GM12891 (cell line): ENCODE measurements around the gene HTRA3.

Experiments
- PAX5 ChIP-seq: IDR thresholded peaks from 2 replicates; pipeline ENCODE4 v1.6.1; 2011; ENCODE audit warnings: low read length, moderate library complexity, mild to moderate bottlenecking; ENCODE audit not compliant: insufficient read depth, severe bottlenecking
- POLR2A ChIP-seq: IDR thresholded peaks from 2 replicates; pipeline ENCODE4 v1.6.1; 2011; ENCODE audit warnings: low read depth, low read length, control low read depth
- POLR2AphosphoS5 ChIP-seq: IDR thresholded peaks from 2 replicates; pipeline ENCODE4 v1.6.1; 2011; ENCODE audit warnings: low read depth, low read length, control low read depth
- POU2F2 ChIP-seq: IDR thresholded peaks from 2 replicates; pipeline ENCODE4 v1.6.1; 2011; ENCODE audit warnings: low read depth, mild to moderate bottlenecking, control low read depth, low read length, moderate library complexity
- SPI1 ChIP-seq: IDR thresholded peaks from 2 replicates; pipeline ENCODE4 v1.6.1; 2011; ENCODE audit warnings: low read depth, low read length, control low read depth
- TAF1 ChIP-seq: IDR thresholded peaks from 2 replicates; pipeline ENCODE4 v1.6.1; 2011; ENCODE audit warnings: low read depth, low read length, control low read depth

DNA sequence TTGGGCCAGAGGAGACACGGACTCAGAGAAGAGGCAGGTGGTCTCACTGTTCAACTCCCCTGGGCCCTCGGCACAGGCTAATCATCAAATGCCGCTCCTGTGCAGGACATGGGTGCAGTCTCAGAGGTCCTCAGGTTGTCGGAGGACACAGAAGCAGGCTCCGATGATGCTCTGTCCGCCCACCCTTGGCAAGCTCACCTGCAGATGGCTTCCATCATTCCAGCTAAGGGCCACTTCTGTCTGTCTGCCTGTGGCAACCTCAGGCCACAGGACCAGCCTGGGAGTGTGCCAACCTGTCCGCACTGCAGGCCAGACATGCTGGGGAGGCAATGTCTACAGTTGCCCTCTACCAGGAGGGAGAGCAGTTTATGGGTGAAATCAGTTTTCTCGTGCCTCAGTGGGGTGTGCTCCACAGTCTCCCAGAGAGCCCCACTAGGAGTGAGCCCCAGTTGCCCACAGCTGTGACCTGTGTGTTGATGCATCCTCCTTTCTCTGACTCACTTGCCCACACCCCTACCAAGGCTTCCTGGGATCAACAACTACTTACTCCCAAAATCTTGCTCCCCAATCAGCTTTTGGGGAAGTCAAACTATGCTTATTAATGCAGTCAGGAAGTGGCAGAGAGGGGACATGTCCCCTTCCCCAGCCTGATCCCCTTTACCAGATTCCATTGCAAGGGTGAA lies 55.9 kb downstream of the HTRA3 start:
- TF ChIP-seq POLR2A: no peak
- no peak for TF ChIP-seq TAF1
- TF ChIP-seq PAX5: no peak
- TF ChIP-seq POLR2AphosphoS5: no peak
- no peak for TF ChIP-seq POU2F2
- no peak for TF ChIP-seq SPI1
